Endodermal cell (in vitro differentiated cells): ENCODE results near the gene CTNNA1. TPM values are rescaled to one million over a fixed set of nuclear protein-coding genes. Genes with fewer than 3 reads are reported as not detected.
"Not testable (repeated sequence)": the region's sequence is repeated elsewhere in the genome, so short reads cannot be mapped to it uniquely, and the experiment has no call there.

ENCODE experiments used
- DNase-seq: peaks from one replicate; pipeline ENCODE4 v3.0.0-alpha.2; 2017
- H3K27ac ChIP-seq: 2 replicates; pipeline ENCODE4 v1.5.1; 2013; ENCODE audit warnings: mild to moderate bottlenecking, low read depth, low read length, moderate library complexity
- H3K27me3 ChIP-seq: 2 replicates; pipeline ENCODE4 v1.6.1; 2013; ENCODE audit warnings: mild to moderate bottlenecking, low read length, moderate library complexity; ENCODE audit not compliant: insufficient read depth, control insufficient read depth, poor library complexity, severe bottlenecking
- H3K36me3 ChIP-seq: 2 replicates; pipeline ENCODE4 v1.7.0; 2013; ENCODE audit warnings: mild to moderate bottlenecking, low read length, moderate library complexity; ENCODE audit not compliant: control insufficient read depth, insufficient read depth
- H3K4me1 ChIP-seq: one replicate; pipeline ENCODE4 v1.7.0; 2013; ENCODE audit warnings: low read length; ENCODE audit not compliant: control insufficient read depth, insufficient read depth
- H3K4me3 ChIP-seq: 2 replicates; pipeline ENCODE4 v1.5.1; 2013; ENCODE audit warnings: mild to moderate bottlenecking, low read length, moderate library complexity
- H3K9ac ChIP-seq: 2 replicates; pipeline ENCODE4 v1.6.1; 2013; ENCODE audit warnings: mild to moderate bottlenecking, low read length, moderate library complexity; ENCODE audit not compliant: poor library complexity, severe bottlenecking; ENCODE audit errors: extremely low read depth
- H3K9me3 ChIP-seq: 2 replicates; pipeline ENCODE4 v1.6.1; 2013; ENCODE audit warnings: mild to moderate bottlenecking, low read length, moderate library complexity; ENCODE audit not compliant: control insufficient read depth
- H3K27ac Mint-ChIP-seq: 2 replicates; pipeline ENCODE4 v1.8.0; 2020; ENCODE audit warnings: mixed read lengths
- H3K27me3 Mint-ChIP-seq: 2 replicates; pipeline ENCODE4 v1.8.0; 2021; ENCODE audit warnings: mild to moderate bottlenecking, mixed read lengths; ENCODE audit not compliant: insufficient read depth
- H3K36me3 Mint-ChIP-seq: 2 replicates; pipeline ENCODE4 v1.8.0; 2020; ENCODE audit warnings: low read depth, mixed read lengths
- H3K4me1 Mint-ChIP-seq: 2 replicates; pipeline ENCODE4 v1.8.0; 2020; ENCODE audit warnings: mixed read lengths
- H3K4me3 Mint-ChIP-seq: 2 replicates; pipeline ENCODE4 v1.8.0; 2020; ENCODE audit warnings: mild to moderate bottlenecking, moderate library complexity, mixed read lengths
- H3K9me3 Mint-ChIP-seq: 2 replicates; pipeline ENCODE4 v1.8.0; 2020; ENCODE audit warnings: mild to moderate bottlenecking, mixed read lengths
- CTCF ChIP-seq: fragments of 200-600 bp; sonication (generic); conservative IDR thresholded peaks from 2 replicates; pipeline ENCODE4 v1.5.0; 2021; ENCODE audit warnings: antibody characterized with exemption, mild to moderate bottlenecking
- WGBS, 2 experiments: methylation state at CpG; one replicate each; pipeline versions ENCODE4 v1.1.5 to v1.1.7; 2013; ENCODE audit warnings: missing lambda C conversion rate in 2 of 2, mixed read lengths in 1 of 2; ENCODE audit not compliant: insufficient coverage in 1 of 2, insufficient read length in 1 of 2; 5-methylcytosine and 5-hydroxymethylcytosine counted together
- total RNA-seq, 2 donors: library from RNA; stranded (reverse); fragmentation: NEBNext Ultra II Directional in 1 of 2; extraction: Animal tissue kit (Norgen Biotek cat#: 25700) in 1 of 2; gene quantifications; 2 replicates in 1 of 2; 3 replicates in 1 of 2; pipeline ENCODE4 v1.2.1, GENCODE V29; 2021

The CTNNA1 gene
- total RNA-seq, 2 donors from 2014 or later, result 298 to 305 TPM

- no peaks in the 10 kb centered on the region for H3K27me3 ChIP-seq
- H3K9me3 ChIP-seq, result no peaks in the 10 kb centered on the region
- H3K27ac Mint-ChIP-seq, result no peak overlapping the region
- 92 to 100% methylated on average over 2 to 4 of the region's 4 CpGs for WGBS, 2 experiments
- H3K36me3 Mint-ChIP-seq, result peaks cover 38% of the 10 kb centered on the region
- H3K36me3 ChIP-seq, result peaks cover 65% of the 10 kb centered on the region
- no peak overlapping the region for H3K9ac ChIP-seq
- H3K4me1 ChIP-seq, result no peaks in the 10 kb centered on the region
- TF ChIP-seq CTCF, result no peak
- H3K27ac ChIP-seq, result no peak overlapping the region
- DNase-seq, result no peak
- H3K27me3 Mint-ChIP-seq, result no peaks in the 10 kb centered on the region
- H3K4me3 Mint-ChIP-seq, result no peak overlapping the region
- H3K4me3 ChIP-seq, result no peak overlapping the region
- no peaks in the 10 kb centered on the region for H3K9me3 Mint-ChIP-seq
- H3K4me1 Mint-ChIP-seq, result no peaks in the 10 kb centered on the region
These were observed 165.5 kb downstream of the CTNNA1 start for GRCh38 chr5:138918686-138919085.

GRCh38 chr5:138920181-138920580 is 167.0 kb downstream of the CTNNA1 start:
- no peak overlapping the region for H3K9ac ChIP-seq
- H3K27ac ChIP-seq, result no peak overlapping the region
- 89 to 96% methylated on average over 6 to 8 of the region's 8 CpGs for WGBS, 2 experiments
- H3K36me3 Mint-ChIP-seq, result peaks cover 41% of the 10 kb centered on the region
- TF ChIP-seq CTCF, result no peak
- H3K27ac Mint-ChIP-seq, result no peak overlapping the region
- no peaks in the 10 kb centered on the region for H3K4me1 Mint-ChIP-seq
- H3K4me3 ChIP-seq, result no peak overlapping the region
- H3K27me3 Mint-ChIP-seq, result no peaks in the 10 kb centered on the region
- H3K27me3 ChIP-seq, result no peaks in the 10 kb centered on the region
- H3K9me3 Mint-ChIP-seq, result no peaks in the 10 kb centered on the region
- peaks cover 68% of the 10 kb centered on the region for H3K36me3 ChIP-seq
- H3K4me1 ChIP-seq, result no peaks in the 10 kb centered on the region
- H3K9me3 ChIP-seq, result no peaks in the 10 kb centered on the region
- no peak for DNase-seq
- no peak overlapping the region for H3K4me3 Mint-ChIP-seq

GRCh38 chr5:138921362-138921761 is 168.1 kb downstream of the CTNNA1 start:
- H3K27me3 ChIP-seq, H3K27me3 Mint-ChIP-seq, H3K4me1 Mint-ChIP-seq, H3K9me3 ChIP-seq, H3K4me3 ChIP-seq, H3K9me3 Mint-ChIP-seq, H3K4me1 ChIP-seq, H3K27ac ChIP-seq, H3K4me3 Mint-ChIP-seq, DNase-seq, H3K9ac ChIP-seq: not testable (repeated sequence)
- 66 to 89% methylated on average over 2 of the region's 2 CpGs for WGBS, 2 experiments
- peaks cover 75% of the 10 kb centered on the region for H3K36me3 ChIP-seq
- Mint-ChIP-seq H3K36me3 (peaks cover 40% of the 10 kb centered on the region), H3K27ac (peak overlapping the region; percentile 66)

- Mint-ChIP-seq H3K4me3 (no peak overlapping the region), H3K27ac (no peak overlapping the region), H3K36me3 (peaks cover 49% of the 10 kb centered on the region), H3K27me3 (no peaks in the 10 kb centered on the region), H3K4me1 (no peaks in the 10 kb centered on the region), H3K9me3 (no peaks in the 10 kb centered on the region)
- Histone ChIP-seq H3K9me3 (no peaks in the 10 kb centered on the region), H3K4me3 (no peak overlapping the region), H3K27ac (no peak overlapping the region), H3K36me3 (peaks cover 81% of the 10 kb centered on the region), H3K27me3 (no peaks in the 10 kb centered on the region), H3K4me1 (no peaks in the 10 kb centered on the region), H3K9ac (no peak overlapping the region)
- no peak for TF ChIP-seq CTCF
- DNase-seq, result peak; percentile 35
- WGBS, 2 experiments, result 90 to 100% methylated on average over 1 to 2 of the region's 2 CpGs
These were observed 169.3 kb downstream of the CTNNA1 start for GRCh38 chr5:138922494-138922893.
